H1 (cell line): Measurements from ENCODE around the gene KRIT1. TPM values are rescaled to one million over a fixed set of nuclear protein-coding genes. Genes with fewer than 3 reads are reported as not detected.

Experiments used
- CTCF ChIA-PET: fragments of 300-600 bp; sonication (Branson Sonifier 250); formaldehyde crosslinking; loops from one replicate; lab custom pipeline; 2021; ENCODE audit not compliant: partially characterized antibody; lab: Charles Lee
- POLR2A ChIA-PET: fragments of 300-600 bp; sonication (Branson Sonifier 250); formaldehyde crosslinking; loops from one replicate; lab custom pipeline; 2021; ENCODE audit warnings: inconsistent platforms; ENCODE audit not compliant: partially characterized antibody; lab: Charles Lee
- DNase-seq, 2 experiments: peaks; one replicate each; pipeline versions ENCODE4 v3.0.0 to v3.0.0-alpha.2; 2010 to 2022; ENCODE audit warnings: low spot score in 2 of 2, low read depth in 1 of 2, mixed read lengths in 1 of 2
- FAIRE-seq: peaks from 2 replicates; lab custom pipeline; 2011; peaks lifted over from hg19 to GRCh38; lab: Jason Lieb, UNC
- H2AFZ ChIP-seq: 2 replicates; pipeline ENCODE4 v1.8.1; 2012; ENCODE audit warnings: low read length, inconsistent platforms
- H2AK5ac ChIP-seq: 2 replicates; pipeline ENCODE4 v1.6.1; 2013; ENCODE audit warnings: low read depth, low read length
- H2BK120ac ChIP-seq: replicated peaks from 2 replicates; pipeline ENCODE3; 2013; ENCODE audit warnings: low read depth, low read length, inconsistent platforms
- H2BK12ac ChIP-seq: 2 replicates; pipeline ENCODE4 v1.6.1; 2013; ENCODE audit warnings: low read depth, low read length
- H2BK15ac ChIP-seq: 2 replicates; pipeline ENCODE4 v1.6.1; 2013; ENCODE audit warnings: low read length
- H2BK20ac ChIP-seq: 2 replicates; pipeline ENCODE4 v1.6.1; 2013; ENCODE audit warnings: low read length
- H2BK5ac ChIP-seq: 2 replicates; pipeline ENCODE4 v1.6.1; 2013; ENCODE audit warnings: low read depth, low read length
- H3K14ac ChIP-seq: 2 replicates; pipeline ENCODE4 v1.6.1; 2013; ENCODE audit warnings: inconsistent platforms; ENCODE audit not compliant: insufficient read length
- H3K18ac ChIP-seq: 2 replicates; pipeline ENCODE4 v1.6.1; 2013; ENCODE audit warnings: low read length; ENCODE audit errors: extremely low read depth
- H3K23ac ChIP-seq: 2 replicates; pipeline ENCODE4 v1.6.1; 2013; ENCODE audit warnings: inconsistent platforms; ENCODE audit not compliant: insufficient read length
- H3K23me2 ChIP-seq: 2 replicates; pipeline ENCODE4 v1.6.1; 2013; ENCODE audit warnings: low read depth, low read length
- H3K27ac ChIP-seq: 2 replicates; pipeline ENCODE4 v1.6.1; 2011; ENCODE audit warnings: low read depth, low read length, inconsistent platforms
- H3K27me3 ChIP-seq, 4 experiments: replicated peaks in 1 of 4; 1 replicate in 1 of 4; 2 replicates in 3 of 4; pipeline versions ENCODE4 v1.6.1 to v1.8.1; 2011 to 2013; ENCODE audit warnings: low read length in 3 of 4, mild to moderate bottlenecking in 3 of 4, inconsistent platforms in 2 of 4, mixed read lengths in 2 of 4, moderate library complexity in 1 of 4; ENCODE audit not compliant: control insufficient read depth in 3 of 4, insufficient read depth in 3 of 4; ENCODE audit errors: extremely low read depth in 1 of 4
- H3K36me3 ChIP-seq, 4 experiments: 2 replicates each; pipeline versions ENCODE4 v1.6.1 to v1.8.1; 2011 to 2013; ENCODE audit warnings: mild to moderate bottlenecking in 4 of 4, low read length in 3 of 4, moderate library complexity in 2 of 4, control low read depth in 1 of 4, inconsistent platforms in 1 of 4; ENCODE audit not compliant: insufficient read depth in 4 of 4, control insufficient read depth in 2 of 4
- H3K4ac ChIP-seq: replicated peaks from 2 replicates; pipeline ENCODE3; 2013; ENCODE audit warnings: low read length, low read depth, mixed read lengths, inconsistent platforms; ENCODE audit not compliant: insufficient read length
- H3K4me1 ChIP-seq, 4 experiments: replicated peaks in 1 of 4; 1 replicate in 1 of 4; 2 replicates in 3 of 4; pipeline versions ENCODE4 v1.6.1 to v1.8.1; 2011 to 2013; ENCODE audit warnings: low read length in 3 of 4, inconsistent platforms in 2 of 4, mixed read lengths in 1 of 4; ENCODE audit not compliant: insufficient read depth in 4 of 4, control insufficient read depth in 3 of 4
- H3K4me2 ChIP-seq, 2 experiments: 2 replicates each; pipeline versions ENCODE4 v1.6.1 to v1.8.1; 2011 to 2013; ENCODE audit warnings: low read depth in 2 of 2, low read length in 2 of 2, control low read depth in 1 of 2, inconsistent platforms in 1 of 2, mild to moderate bottlenecking in 1 of 2; ENCODE audit not compliant: insufficient read depth in 1 of 2
- H3K4me3 ChIP-seq, 4 experiments: fragments of 200-600, 300-600 bp in 1 of 4; sonication (generic), shearing (Covaris generic), sonication (Bioruptor Twin) in 1 of 4; 2 replicates each; pipeline versions ENCODE4 v1.5.1 to v1.8.1; 2011 to 2016; ENCODE audit warnings: low read length in 4 of 4, low read depth in 3 of 4, control low read depth in 2 of 4, inconsistent platforms in 2 of 4, mild to moderate bottlenecking in 2 of 4, mixed read lengths in 1 of 4, moderate library complexity in 1 of 4; ENCODE audit not compliant: insufficient read depth in 2 of 4; ENCODE audit errors: extremely low read depth in 1 of 4
- H3K56ac ChIP-seq: replicated peaks from 2 replicates; pipeline ENCODE3; 2013; ENCODE audit warnings: low read depth, mild to moderate bottlenecking, mixed read lengths, low read length, inconsistent platforms; ENCODE audit not compliant: insufficient read length
- H3K79me1 ChIP-seq: 2 replicates; pipeline ENCODE4 v1.6.1; 2013; ENCODE audit warnings: low read depth, low read length, control low read depth
- H3K79me2 ChIP-seq, 2 experiments: 2 replicates each; pipeline versions ENCODE4 v1.6.1 to v1.8.1; 2012 to 2013; ENCODE audit warnings: low read length in 2 of 2, mild to moderate bottlenecking in 2 of 2, inconsistent platforms in 1 of 2; ENCODE audit not compliant: insufficient read depth in 2 of 2, control insufficient read depth in 1 of 2
- H3K9ac ChIP-seq, 4 experiments: replicated peaks in 1 of 4; 1 replicate in 1 of 4; 2 replicates in 3 of 4; pipeline versions ENCODE4 v1.6.1 to v1.8.1; 2011 to 2013; ENCODE audit warnings: low read depth in 3 of 4, low read length in 3 of 4, control low read depth in 2 of 4, mild to moderate bottlenecking in 2 of 4, moderate library complexity in 2 of 4, inconsistent platforms in 1 of 4; ENCODE audit errors: extremely low read depth in 1 of 4
- H3K9me3 ChIP-seq, 2 experiments: 2 replicates each; pipeline versions ENCODE4 v1.6.1 to v1.8.1; 2012 to 2013; ENCODE audit warnings: mild to moderate bottlenecking in 2 of 2, moderate library complexity in 2 of 2, control low read depth in 1 of 2, inconsistent platforms in 1 of 2, low read depth in 1 of 2, low read length in 1 of 2, mixed read lengths in 1 of 2; ENCODE audit not compliant: insufficient read depth in 2 of 2
- H4K20me1 ChIP-seq, 2 experiments: replicated peaks in 1 of 2; 2 replicates each; pipeline versions ENCODE3 to v1.8.1; 2011 to 2013; ENCODE audit warnings: inconsistent platforms in 2 of 2, low read length in 2 of 2, mild to moderate bottlenecking in 1 of 2; ENCODE audit not compliant: insufficient read depth in 2 of 2, control insufficient read depth in 1 of 2
- H4K5ac ChIP-seq: 2 replicates; pipeline ENCODE4 v1.6.1; 2013; ENCODE audit warnings: low read length, low read depth, mixed read lengths, inconsistent platforms; ENCODE audit not compliant: insufficient read length
- H4K8ac ChIP-seq: 2 replicates; pipeline ENCODE4 v1.8.0; 2013; ENCODE audit warnings: mild to moderate bottlenecking, moderate library complexity, low read length, inconsistent platforms; ENCODE audit not compliant: insufficient read depth; ENCODE audit errors: extremely low read depth
- H4K91ac ChIP-seq: replicated peaks from 2 replicates; pipeline ENCODE3; 2013; ENCODE audit warnings: low read length, mixed read lengths, inconsistent platforms; ENCODE audit not compliant: insufficient read length
- CTBP2 ChIP-seq: IDR thresholded peaks from 2 replicates; pipeline ENCODE4 v1.7.0; 2011; ENCODE audit warnings: borderline replicate concordance, mild to moderate bottlenecking, moderate library complexity, mixed read lengths, low read length; ENCODE audit not compliant: insufficient read depth, insufficient read length
- POLR2A ChIP-seq, 2 experiments: IDR thresholded peaks; 1 replicate in 1 of 2; 2 replicates in 1 of 2; pipeline ENCODE4 v1.6.1; 2011; ENCODE audit warnings: low read depth in 2 of 2, low read length in 2 of 2, mild to moderate bottlenecking in 2 of 2; ENCODE audit errors: control extremely low read depth in 1 of 2
- RXRA ChIP-seq: IDR thresholded peaks from 2 replicates; pipeline ENCODE4 v1.6.1; 2011; ENCODE audit warnings: low read depth, mild to moderate bottlenecking, low read length, moderate library complexity; ENCODE audit not compliant: insufficient read depth
- WGBS, 2 experiments: shearing (Covaris generic) in 1 of 2; methylation state at CpG; one replicate each; pipeline versions ENCODE4 v1.1.6 to v1.1.7; 2013 to 2015; ENCODE audit warnings: low lambda C conversion rate in 2 of 2, mixed read lengths in 2 of 2, inconsistent platforms in 1 of 2, low coverage in 1 of 2, missing lambda C conversion rate in 1 of 2; ENCODE audit not compliant: insufficient replicate concordance in 2 of 2, insufficient coverage in 1 of 2, insufficient read length in 1 of 2; ENCODE audit errors: extremely low coverage in 1 of 2, missing lambda C conversion rate in 1 of 2; 5-methylcytosine and 5-hydroxymethylcytosine counted together
- polyA plus RNA-seq, 7 experiments: library from polyadenylated mRNA; depleted of rRNA in 3 of 7; stranded (reverse) in 5 of 7; unstranded in 2 of 7; fragments of >200 nt in 5 of 7; fragments of 200-250 nt in 2 of 7; gene quantifications; 1 replicate in 5 of 7; 2 replicates in 1 of 7; 4 replicates in 1 of 7; pipeline versions ENCODE4 v1.2.1 to v1.2.3, GENCODE V29; 2011 to 2013; ENCODE audit warnings: missing spikeins in 2 of 7, mixed read lengths in 2 of 7
- total RNA-seq: library from RNA; stranded (reverse); fragmentation: NEBNext Ultra II Directional; extraction: Animal tissue kit (Norgen Biotek cat#: 25700); gene quantifications from 2 replicates; pipeline ENCODE4 v1.2.1, GENCODE V29; 2021

The KRIT1 gene
- total and polyA plus RNA-seq, 2 of the 8 experiments (the other 6 are each of a cell fraction or from before 2014, with no cell fraction given): 14.3 to 28.8 TPM

- 93% methylated on average over 2 of the region's 2 CpGs; no CpG with 5 or more reads in 1 of the 2 experiments for WGBS, 2 experiments
Observed at GRCh38 chr7:92228100-92228499, 17.6 kb downstream of the KRIT1 start.

More at GRCh38 chr7:92228100-92228499, 17.6 kb downstream of the KRIT1 start:
- Histone ChIP-seq H3K79me2 (no peaks in the 10 kb centered on the region), H3K18ac (no peak overlapping the region), H3K4ac (no peak overlapping the region), H2AK5ac (no peak overlapping the region), H2BK12ac (no peak overlapping the region), H2BK5ac (no peak overlapping the region), H3K79me1 (no peaks in the 10 kb centered on the region), H3K36me3 (peaks cover 0 to 37% (median 9%) of the 10 kb centered on the region in 4 experiments; a peak in 6 of 8 replicates), H3K4me2 (no peak overlapping the region), H3K9ac (no peak overlapping the region), H3K27ac (no peak overlapping the region), H4K20me1 (no peaks in the 10 kb centered on the region), H3K14ac (no peak overlapping the region), H4K5ac (no peak overlapping the region), H3K23me2 (no peaks in the 10 kb centered on the region), H3K23ac (no peak overlapping the region), H4K91ac (no peak overlapping the region), H3K56ac (no peak overlapping the region), H4K8ac (no peak overlapping the region), H3K27me3 (no peaks in the 10 kb centered on the region), H2BK120ac (no peak overlapping the region), H3K4me1 (no peaks in the 10 kb centered on the region), H3K9me3 (peaks cover 0 to 2% of the 10 kb centered on the region in 2 experiments; a peak in 1 of 4 replicates), H2BK15ac (no peak overlapping the region), H2AFZ (no peak overlapping the region), H3K4me3 (no peak overlapping the region), H2BK20ac (no peak overlapping the region)
- DNase-seq (no peak), FAIRE-seq (no peak)
- TF ChIP-seq CTBP2 (no peak), RXRA (no peak), POLR2A (IDR thresholded peaks at IDR 0.05; ENCODE audit: control extremely low read depth in 1 of 2, low read depth in 2 of 2, low read length in 2 of 2) (no peak)
- ChIA-PET POLR2A (interaction anchor here (0.8 kb wide), 1 partner anchor 18 kb away, joined by 3 read pairs; the partner anchor contains the start of genes ANKIB1 and KRIT1), CTCF (interaction anchor here (1.4 kb wide), 1 partner anchor 102 kb away, joined by 3 read pairs; no protein-coding TSS in a partner anchor)
